Right lung (tissue), 5 donors: ENCODE results near the gene TGFB1. TPM values are rescaled to one million over a fixed set of nuclear protein-coding genes. Genes with fewer than 3 reads are reported as not detected.
A peak's percentile ranks its signal among the peaks of the same experiment; 100 is the strongest.
"Not testable (repeated sequence)": the region's sequence is repeated elsewhere in the genome, so short reads cannot be mapped to it uniquely, and the experiment has no call there.

ENCODE experiments used
- DNase-seq, 2 donors: peaks; one replicate each; pipeline ENCODE4 v3.0.0-alpha.2; 2013
- polyA plus RNA-seq, 5 donors: library from polyadenylated mRNA; unstranded; fragments of 120-200 nt; gene quantifications; one replicate each; pipeline versions ENCODE4 v1.2.1 to v1.2.3, GENCODE V29; 2013; ENCODE audit warnings: inconsistent platforms in 1 of 5, low replicate concordance in 1 of 5; ENCODE audit not compliant: insufficient read length in 5 of 5, insufficient read depth in 1 of 5

The TGFB1 gene
- polyA plus RNA-seq, 5 donors = 23.8 to 41.2 (median 30.2) TPM

DNA sequence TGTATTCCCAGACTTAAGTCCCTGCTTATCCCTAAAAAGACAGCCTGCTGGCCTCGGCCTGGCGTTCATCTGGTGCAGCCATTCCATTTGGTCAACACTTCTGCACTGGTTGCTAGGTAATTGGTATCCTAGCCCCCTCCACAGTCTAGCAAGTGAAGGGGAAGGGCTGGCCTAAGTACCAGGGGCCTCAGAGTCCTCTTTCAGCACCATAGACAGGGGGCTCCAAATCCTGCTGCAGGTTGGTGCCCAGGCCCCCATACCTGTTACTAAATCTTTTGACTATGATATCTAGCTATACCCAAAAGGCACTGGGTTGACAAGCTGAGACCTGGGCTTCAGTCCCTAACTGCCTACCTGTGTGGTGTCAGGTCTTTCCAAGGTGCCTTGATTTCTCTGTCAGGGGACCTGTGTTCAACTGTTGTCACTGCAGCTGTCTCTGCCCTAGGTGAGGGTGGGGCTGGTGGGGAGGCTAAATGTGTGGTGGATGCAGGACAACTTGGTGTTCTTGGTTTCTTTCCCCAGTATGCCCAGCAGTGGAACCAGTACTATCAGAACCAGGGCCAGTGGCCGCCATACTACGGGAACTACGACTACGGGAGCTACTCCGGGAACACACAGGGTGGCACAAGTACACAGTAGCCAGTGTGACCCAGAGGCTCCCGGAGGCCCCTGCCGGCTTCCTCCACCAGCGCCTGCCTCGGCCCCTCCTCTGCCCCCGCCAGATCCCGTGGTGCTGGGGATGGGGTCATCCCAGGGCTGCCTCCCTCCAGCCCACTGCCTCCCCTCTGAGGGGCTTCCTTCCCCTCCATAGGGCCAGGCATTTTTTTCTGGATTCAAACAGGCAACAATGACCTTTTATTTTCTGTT is 47.6 kb downstream of the TGFB1 start:
- no peak for DNase-seq

DNA sequence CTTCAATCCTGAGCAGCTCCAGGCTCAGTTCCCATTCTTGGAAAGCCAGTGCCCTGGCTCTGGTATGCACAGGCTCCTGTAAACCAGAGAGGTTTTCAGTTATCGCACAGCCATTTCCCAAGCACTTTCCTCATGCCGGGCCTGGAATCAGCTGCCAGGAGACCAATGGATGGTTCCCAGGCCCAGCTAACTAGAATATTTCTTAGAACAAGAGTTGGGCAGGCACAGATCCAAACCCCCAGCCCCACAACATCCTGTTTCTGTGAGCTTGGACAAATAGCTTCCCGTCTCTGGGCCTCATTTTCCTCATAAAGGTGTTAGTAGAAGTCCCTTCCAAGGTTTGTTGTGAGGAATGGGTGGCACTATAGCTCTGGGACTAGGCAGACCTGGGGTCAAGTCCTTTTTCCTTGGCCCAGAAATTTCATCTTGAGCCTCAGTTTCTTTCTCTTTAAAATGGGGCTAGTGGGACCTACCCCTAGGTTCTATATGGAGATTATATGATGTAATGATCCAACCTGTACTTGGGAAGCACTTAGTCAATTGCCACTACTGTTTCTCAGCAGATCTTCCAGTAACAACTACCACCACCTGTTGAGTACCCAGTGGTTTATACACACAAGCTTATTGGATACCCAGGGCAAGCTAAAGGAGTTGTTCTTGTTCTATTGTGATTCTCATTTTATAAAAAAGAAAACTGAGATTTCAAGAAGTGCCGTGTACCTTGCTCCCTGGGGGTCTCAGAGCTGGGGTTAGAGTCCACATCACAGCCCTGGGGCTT is 48.8 kb downstream of the TGFB1 start:
- no peak for DNase-seq

DNA sequence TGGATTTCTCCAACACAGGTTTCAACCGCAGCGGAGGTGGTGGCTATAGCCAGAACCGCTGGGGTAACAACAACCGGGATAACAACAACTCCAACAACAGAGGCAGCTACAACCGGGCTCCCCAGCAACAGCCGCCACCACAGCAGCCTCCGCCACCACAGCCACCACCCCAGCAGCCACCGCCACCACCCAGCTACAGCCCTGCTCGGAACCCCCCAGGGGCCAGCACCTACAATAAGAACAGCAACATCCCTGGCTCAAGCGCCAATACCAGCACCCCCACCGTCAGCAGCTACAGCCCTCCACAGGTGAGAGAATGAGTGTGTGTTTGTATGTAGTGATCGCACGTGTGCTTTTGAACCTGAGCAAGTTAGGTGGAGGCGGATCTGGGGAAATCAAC is 49.8 kb downstream of the TGFB1 start:
- DNase-seq = no peak

DNA sequence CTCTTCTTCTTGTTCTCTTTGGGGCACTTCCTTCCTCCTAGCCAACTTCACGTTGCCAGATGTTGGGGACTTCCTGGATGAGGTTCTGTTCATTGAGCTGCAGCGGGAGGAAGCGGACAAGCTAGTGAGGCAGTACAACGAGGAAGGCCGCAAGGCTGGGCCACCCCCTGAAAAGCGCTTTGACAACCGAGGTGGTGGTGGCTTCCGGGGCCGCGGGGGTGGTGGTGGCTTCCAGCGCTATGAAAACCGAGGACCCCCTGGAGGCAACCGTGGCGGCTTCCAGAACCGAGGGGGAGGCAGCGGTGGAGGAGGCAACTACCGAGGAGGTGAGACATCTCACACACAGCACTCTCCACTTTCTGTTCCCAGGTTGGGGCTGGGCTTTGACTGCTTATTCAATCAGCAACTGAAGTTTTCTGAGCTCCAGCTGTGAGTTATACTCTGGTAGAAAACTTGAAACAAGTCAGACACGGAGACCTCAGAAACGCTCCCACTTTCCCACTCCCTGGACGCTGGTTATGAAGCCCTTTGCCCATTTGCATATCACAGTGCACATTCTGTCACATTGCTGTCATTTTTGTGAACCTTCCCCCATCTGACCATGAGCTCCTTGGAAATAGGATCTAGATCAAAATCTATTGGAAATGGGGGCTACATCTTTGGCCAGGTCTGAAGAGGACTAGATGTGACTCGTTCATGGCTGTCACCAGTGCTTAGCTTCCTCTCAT is 50.9 kb downstream of the TGFB1 start:
- no peak for DNase-seq

GRCh38 chr19:41300555-41300954 is 53.2 kb downstream of the TGFB1 start:
- no peak for DNase-seq

- peak; percentile 51 to 57 for DNase-seq
Measured at GRCh38 chr19:41299755-41300089, 54.0 kb downstream of the TGFB1 start.

GRCh38 chr19:41299046-41299754 is 54.5 kb downstream of the TGFB1 start:
- DNase-seq = no peak

DNA sequence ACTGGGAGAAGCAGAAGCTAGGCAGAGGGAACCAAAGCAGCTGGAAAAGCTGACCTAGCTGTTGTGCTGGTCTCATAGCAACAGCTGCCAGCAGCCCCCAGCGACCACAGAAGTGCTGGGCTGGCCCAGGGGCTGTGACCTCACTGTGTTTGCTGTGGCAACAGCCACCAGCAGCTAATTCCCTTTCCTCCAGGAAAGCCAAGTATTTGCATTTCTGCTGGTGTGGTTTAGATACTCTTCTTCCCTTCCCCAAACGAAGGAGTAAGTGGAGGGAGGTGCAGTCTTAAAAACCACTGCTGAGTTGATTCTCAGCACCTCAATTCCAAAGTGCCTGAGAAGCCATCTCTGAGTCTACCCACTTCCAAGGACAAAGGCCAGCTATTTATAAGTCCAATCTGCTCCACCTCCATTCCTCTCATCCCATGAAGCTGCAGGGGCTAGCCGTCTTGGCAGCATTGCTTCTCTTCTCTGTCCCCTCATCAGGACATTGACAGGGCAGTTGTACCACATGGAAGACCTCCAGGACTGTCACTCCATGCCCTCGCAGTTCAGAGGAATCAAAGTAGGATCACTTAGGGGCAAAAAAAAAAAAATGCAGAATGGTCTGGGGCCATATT is 55.3 kb downstream of the TGFB1 start:
- DNase-seq = peak; percentile 77 to 84

DNA sequence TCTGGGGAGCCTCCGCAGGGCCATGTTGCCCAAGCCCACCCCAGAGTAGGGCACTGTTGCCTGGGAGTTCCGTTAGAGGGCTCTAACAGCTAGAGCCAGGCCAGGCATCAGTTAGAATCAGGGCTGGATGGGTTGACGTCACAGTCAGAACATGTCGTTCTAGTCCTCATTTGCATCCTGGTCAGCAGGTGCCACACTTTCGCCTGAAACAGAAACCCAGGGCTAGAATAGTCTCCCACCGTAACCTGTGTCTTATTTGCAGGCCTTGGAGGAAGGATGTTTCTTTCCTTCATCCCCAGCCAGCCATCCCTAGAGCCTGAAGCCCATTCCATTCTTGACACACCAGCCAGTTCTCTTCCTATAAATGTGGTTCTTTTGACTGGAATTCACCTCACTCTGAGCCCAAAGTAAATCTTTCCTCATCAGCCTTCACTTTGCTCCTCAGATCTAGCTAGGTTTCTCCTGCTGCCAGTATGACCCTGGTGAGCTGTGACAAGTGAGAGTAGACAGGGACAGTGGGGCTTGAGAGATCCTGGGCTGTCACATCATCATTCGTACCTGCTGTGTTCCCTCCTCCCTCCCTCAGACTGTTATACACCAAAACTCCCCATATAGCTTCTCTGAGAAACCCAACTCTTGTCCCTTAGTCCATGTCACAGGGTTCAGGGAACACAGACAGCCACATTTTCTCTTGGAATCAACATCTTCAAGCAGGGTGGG is 55.9 kb downstream of the TGFB1 start:
- no peak for DNase-seq

DNA sequence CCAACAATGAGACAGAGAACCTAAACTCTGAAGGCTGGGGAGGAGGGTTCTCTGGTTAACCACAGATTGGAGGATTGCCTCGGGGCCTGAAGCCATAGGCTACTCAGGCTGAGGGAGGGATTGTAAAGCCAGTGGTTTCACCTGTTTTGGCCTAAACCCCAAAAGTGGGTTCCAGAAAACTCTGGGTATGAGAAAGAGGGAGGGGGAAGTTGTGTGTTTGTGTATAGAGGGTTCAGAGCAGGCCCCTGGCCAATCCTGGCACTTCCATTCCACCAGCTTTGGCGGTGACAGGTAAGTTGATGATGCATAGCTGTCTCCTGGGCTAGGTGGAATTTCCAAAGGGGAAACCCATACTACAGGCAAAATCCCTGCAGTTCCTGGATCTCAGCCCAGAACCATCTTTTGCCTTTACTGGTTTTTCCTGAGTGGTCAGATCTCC is 57.3 kb downstream of the TGFB1 start:
- no peak for DNase-seq

DNA sequence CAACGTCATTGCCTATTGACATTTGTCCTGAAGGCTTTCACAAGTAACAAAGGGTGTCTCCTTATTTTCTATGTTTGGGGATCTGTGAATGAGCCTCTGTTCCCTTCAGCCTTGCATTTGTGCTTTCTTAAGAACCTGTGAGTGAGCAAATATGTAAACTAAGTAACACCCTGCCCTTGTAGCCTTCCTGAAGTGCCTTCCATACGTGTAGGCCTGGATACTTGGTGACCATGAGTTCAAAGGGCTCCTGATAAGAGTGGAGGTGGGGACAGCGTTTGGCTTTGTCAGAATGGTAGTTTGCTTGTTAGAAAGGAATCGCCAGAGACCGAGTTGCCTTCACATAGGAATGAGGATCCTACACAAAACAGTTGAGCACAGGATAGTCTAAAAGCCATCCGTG is 58.2 kb downstream of the TGFB1 start:
- no peak for DNase-seq

GRCh38 chr19:41294393-41294792 is 59.3 kb downstream of the TGFB1 start:
- no peak for DNase-seq

DNA sequence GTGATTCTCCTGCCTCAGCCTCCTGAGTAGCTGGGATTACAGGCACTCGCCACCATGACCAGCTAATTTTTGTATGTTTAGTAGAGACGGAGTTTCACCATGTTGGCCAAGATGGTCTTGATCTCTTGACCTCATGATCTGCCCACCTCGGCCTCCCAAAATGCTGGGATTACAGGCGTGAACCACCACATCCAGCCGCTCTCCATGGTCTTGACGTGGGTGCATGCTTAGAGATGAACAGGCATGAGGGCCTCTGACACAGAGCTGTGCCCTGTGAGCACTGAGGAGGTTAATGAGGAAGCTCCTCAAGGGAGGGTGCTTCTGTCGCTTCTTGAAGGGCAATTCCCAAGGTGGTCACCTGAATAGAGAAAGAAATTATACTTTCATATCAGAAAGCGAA is 63.9 kb downstream of the TGFB1 start:
- DNase-seq = not testable (repeated sequence)

GRCh38 chr19:41288673-41289530 is 64.8 kb downstream of the TGFB1 start:
- DNase-seq = no peak

Other genes starting within 250 kb of the TGFB1 start
- gene CYP2F1, start 239.5 kb downstream of the TGFB1 start, polyA plus RNA-seq = under 1 TPM; 0.16 to 0.42 (median 0.23) TPM
- gene CYP2S1, start 160.7 kb downstream of the TGFB1 start, polyA plus RNA-seq = 1 to 10 TPM; 1.8 to 5.7 (median 4.1) TPM
- 10 to 100 TPM; 24.3 to 42.3 (median 29.6) TPM for gene AXL, start 134.7 kb downstream of the TGFB1 start, polyA plus RNA-seq
- 100 to 1,000 TPM; 195 to 226 (median 213) TPM for gene HNRNPUL1, start 89.5 kb downstream of the TGFB1 start, polyA plus RNA-seq
- 10 to 100 TPM; 28.8 to 39.3 (median 29.3) TPM for gene CCDC97, start 43.8 kb downstream of the TGFB1 start, polyA plus RNA-seq
- 1 to 10 TPM; 6.3 to 8.8 (median 8.5) TPM for gene B9D2, start 10.2 kb upstream of the TGFB1 start, polyA plus RNA-seq
- gene TMEM91, start 22.6 kb upstream of the TGFB1 start, polyA plus RNA-seq = 10 to 100 TPM; 10.5 to 20.2 (median 17.6) TPM
- 10 to 100 TPM; 11.5 to 19.7 (median 14.7) TPM for gene EXOSC5, start 43.4 kb upstream of the TGFB1 start, polyA plus RNA-seq
- gene BCKDHA, start 43.9 kb upstream of the TGFB1 start, polyA plus RNA-seq = 10 to 100 TPM; 15.7 to 38.4 (median 31.3) TPM
- gene B3GNT8, start 73.5 kb upstream of the TGFB1 start, polyA plus RNA-seq = 1 to 10 TPM; 4.0 to 9.0 (median 5.9) TPM
- 10 to 100 TPM; 46.1 to 59.7 (median 52.9) TPM for gene DMAC2, start 86.0 kb upstream of the TGFB1 start, polyA plus RNA-seq
- under 1 TPM; 0.44 to 0.75 (median 0.55) TPM for gene ERICH4, start 89.2 kb upstream of the TGFB1 start, polyA plus RNA-seq
- 1 to 10 TPM; 3.6 to 9.1 (median 7.2) TPM for gene CEACAM21, start 222.2 kb upstream of the TGFB1 start, polyA plus RNA-seq